Measurements from ENCODE around the gene ITGAE. TPM values are rescaled to one million over a fixed set of nuclear protein-coding genes. Genes with fewer than 3 reads are reported as not detected.
A peak's percentile ranks its signal among the peaks of the same experiment; 100 is the strongest.

ITGAE gene
- 10 to 100 TPM in 2 of 4 donors, 1 to 10 TPM in 2; 2.8 to 46.8 (median 14.2) TPM for total RNA-seq

- H3K27ac ChIP-seq, result peak within 1 kb of the TSS; percentile 76 to 82
- TF ChIP-seq CTCF (IDR thresholded peaks at IDR 0.05), result no peak
- TF ChIP-seq POLR2A (IDR thresholded peaks at IDR 0.05), result no peak
- intact Hi-C loops (cut with DNase I; ENCODE audit: low total_unique reads), result no loop called here
- no peaks in the 10 kb centered on the region for H3K27me3 ChIP-seq
- H3K36me3 ChIP-seq, result no peaks in the 10 kb centered on the region
- no peak for DNase-seq
- H3K4me1 ChIP-seq, result no peaks in the 10 kb centered on the region
- H3K4me3 ChIP-seq, result no peak within 1 kb of the TSS
- no peaks in the 10 kb centered on the region for H3K9me3 ChIP-seq
Measured at GRCh38 chr17:3800362-3801271, at the start of gene ITGAE. Gene ITGAE (minus strand): TSS chr17:3801188. CDS start chr17:3801144, 44 bp downstream.

GRCh38 chr17:3848229-3848835 lies 47.3 kb upstream of the ITGAE start:
- no peak overlapping the region for H3K4me3 ChIP-seq
- H3K27me3 ChIP-seq, result no peaks in the 10 kb centered on the region
- H3K9me3 ChIP-seq, result no peaks in the 10 kb centered on the region
- TF ChIP-seq CTCF (IDR thresholded peaks at IDR 0.05), result no peak
- no peak for TF ChIP-seq POLR2A (IDR thresholded peaks at IDR 0.05)
- intact Hi-C loops (cut with DNase I; ENCODE audit: low total_unique reads), result no loop called here
- no peak for DNase-seq
- no peaks in the 10 kb centered on the region for H3K4me1 ChIP-seq
- H3K36me3 ChIP-seq, result no peaks in the 10 kb centered on the region
- H3K27ac ChIP-seq, result no peak overlapping the region

- no peak overlapping the region for H3K27ac ChIP-seq
- intact Hi-C loops (cut with DNase I; ENCODE audit: low total_unique reads), result no loop called here
Measured at GRCh38 chr17:3847165-3847670, 46.2 kb upstream of the ITGAE start.

GRCh38 chr17:3846437-3847164 lies 45.6 kb upstream of the ITGAE start:
- peak overlapping the region; percentile 10 to 99 for H3K4me3 ChIP-seq
- H3K27me3 ChIP-seq, result no peaks in the 10 kb centered on the region
- no peaks in the 10 kb centered on the region for H3K4me1 ChIP-seq
- H3K9me3 ChIP-seq, result no peaks in the 10 kb centered on the region
- no peak overlapping the region for H3K27ac ChIP-seq
- intact Hi-C loops (cut with DNase I; ENCODE audit: low total_unique reads), result no loop called here
- no peak for DNase-seq
- TF ChIP-seq POLR2A (IDR thresholded peaks at IDR 0.05) (no peak), CTCF (IDR thresholded peaks at IDR 0.05) (no peak)
- no peaks in the 10 kb centered on the region for H3K36me3 ChIP-seq

More at GRCh38 chr17:3847165-3847670, 46.2 kb upstream of the ITGAE start:
- H3K27me3 ChIP-seq, result no peaks in the 10 kb centered on the region
- no peaks in the 10 kb centered on the region for H3K9me3 ChIP-seq
- TF ChIP-seq POLR2A (IDR thresholded peaks at IDR 0.05) (no peak), CTCF (IDR thresholded peaks at IDR 0.05) (no peak)
- H3K4me3 ChIP-seq, result no peak overlapping the region
- no peaks in the 10 kb centered on the region for H3K4me1 ChIP-seq
- DNase-seq, result no peak
- H3K36me3 ChIP-seq, result no peaks in the 10 kb centered on the region
